HG02678 (cell line): Measurements from ENCODE around the gene LRRC2.
"Not testable (repeated sequence)": the region's sequence is repeated elsewhere in the genome, so short reads cannot be mapped to it uniquely, and the experiment has no call there.

Experiments used
- ATAC-seq: cut with Tn5 transposase; IDR thresholded peaks from one replicate; pipeline ENCODE4 v1.9.1; 2021; ENCODE audit warnings: mild to moderate bottlenecking, moderate library complexity; ENCODE audit not compliant: unreplicated experiment

Gene LRRC2

DNA sequence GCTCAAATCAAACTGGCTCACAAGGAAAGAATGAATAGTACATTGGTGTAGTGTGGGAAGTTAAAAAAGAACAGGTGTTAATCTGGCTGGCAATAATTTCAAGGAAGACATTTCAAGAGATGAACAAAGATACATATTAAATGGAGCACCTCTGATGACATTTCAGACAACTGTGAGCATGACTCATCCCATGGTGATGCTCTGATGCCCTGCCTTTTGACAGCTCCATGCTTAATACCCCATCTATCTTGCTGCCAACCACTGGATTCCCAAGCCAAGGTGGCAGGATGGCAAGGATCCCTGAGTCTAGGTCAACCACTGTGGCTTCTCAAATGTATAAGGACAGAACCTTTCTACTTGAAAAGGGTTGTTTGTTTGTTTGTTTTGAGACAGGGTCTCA lies 29.3 kb downstream of the LRRC2 start:
- no peak for ATAC-seq

DNA sequence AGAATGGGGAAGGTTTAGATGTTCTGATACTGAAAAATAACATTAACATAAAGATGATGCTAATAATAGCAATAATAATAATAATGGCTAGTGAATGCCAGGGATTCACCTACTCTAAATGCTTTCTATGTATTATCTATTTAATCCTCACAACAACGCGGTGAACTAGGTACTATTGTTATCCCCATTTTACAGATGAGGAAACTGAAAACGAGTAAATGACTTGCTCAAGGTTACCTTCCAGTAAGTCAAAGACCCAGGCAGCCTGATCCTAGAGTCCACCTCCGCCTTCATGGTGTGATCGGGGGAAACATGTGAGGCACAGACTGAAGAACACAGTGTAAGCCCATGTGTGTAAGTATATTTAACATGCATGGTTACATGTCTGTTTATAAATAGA lies 30.4 kb downstream of the LRRC2 start:
- no peak for ATAC-seq

DNA sequence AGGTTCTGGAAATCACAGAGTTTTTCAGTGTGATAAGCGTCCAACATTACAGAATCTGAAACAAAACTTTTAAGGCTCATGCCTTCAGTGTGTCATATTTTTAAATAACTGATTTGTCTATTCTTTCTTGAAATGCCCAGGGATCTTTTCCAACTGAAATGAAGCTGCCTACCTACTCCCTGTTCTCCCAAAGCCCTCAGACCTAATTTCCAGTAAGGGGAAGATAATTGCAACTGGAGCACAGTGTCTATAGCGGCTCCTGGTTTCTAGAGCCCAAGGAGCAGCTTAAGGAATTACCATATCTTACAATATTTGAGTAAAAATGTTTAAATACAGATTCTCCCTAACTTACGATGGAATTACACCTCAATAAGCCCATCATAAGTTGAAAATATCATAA lies 33.0 kb downstream of the LRRC2 start:
- ATAC-seq, result no peak

DNA sequence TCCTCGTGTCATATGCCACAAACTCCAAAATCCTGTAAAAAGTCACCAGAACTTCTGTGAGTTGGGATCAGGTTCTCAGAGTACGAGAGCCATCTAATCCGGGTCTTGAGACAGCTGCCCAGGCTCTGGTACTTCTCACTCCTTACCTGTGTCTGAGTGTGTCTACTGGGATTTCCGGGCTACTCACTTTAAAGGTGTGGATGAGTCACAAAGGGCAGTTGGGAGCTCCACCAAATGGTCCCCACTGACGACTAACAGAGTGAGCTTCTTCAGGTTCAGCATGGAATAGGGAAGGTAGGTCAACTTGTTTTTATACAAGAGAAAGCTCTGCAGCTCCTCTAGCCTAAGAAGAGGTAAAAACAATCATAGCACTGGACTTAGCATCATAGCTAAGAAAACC lies 38.9 kb downstream of the LRRC2 start:
- no peak for ATAC-seq

DNA sequence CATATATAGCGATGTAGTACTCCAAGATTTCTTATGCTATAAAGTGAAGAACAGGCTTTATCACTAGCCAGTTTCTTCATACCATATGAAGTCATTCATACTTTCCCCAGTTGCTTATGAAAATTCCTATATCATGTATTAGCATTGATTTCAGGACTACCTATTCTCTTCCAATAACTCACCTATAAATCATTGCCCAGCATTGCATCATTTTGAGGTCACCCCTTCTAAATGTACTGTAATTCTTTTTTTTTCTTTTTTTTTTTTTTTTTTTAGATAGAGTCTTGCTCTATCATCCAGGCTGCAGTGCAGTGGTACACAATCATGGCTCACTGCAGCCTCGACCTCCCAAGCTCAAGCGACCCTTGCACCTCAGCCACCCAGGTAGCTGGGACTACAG lies 41.3 kb downstream of the LRRC2 start:
- ATAC-seq, result no peak

DNA sequence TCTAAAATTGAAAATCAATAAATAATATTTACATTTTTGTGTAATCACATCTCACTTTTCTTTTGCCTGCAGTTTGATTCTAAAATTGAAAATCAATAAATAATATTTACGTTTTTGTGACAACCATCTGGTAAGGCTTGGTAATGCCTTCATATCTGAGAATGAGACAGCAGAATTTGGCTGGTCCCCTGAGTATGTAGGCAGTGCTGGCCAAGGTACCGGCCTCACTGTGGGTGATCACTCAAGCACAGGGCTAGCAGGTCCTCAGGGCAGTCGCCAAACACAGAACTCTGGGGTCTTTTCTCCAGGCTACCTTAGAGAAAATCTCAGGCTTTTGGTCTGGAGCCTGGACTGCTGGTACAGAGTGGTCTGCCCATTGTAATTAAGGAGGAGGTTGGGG lies 42.1 kb downstream of the LRRC2 start:
- ATAC-seq, result no peak

DNA sequence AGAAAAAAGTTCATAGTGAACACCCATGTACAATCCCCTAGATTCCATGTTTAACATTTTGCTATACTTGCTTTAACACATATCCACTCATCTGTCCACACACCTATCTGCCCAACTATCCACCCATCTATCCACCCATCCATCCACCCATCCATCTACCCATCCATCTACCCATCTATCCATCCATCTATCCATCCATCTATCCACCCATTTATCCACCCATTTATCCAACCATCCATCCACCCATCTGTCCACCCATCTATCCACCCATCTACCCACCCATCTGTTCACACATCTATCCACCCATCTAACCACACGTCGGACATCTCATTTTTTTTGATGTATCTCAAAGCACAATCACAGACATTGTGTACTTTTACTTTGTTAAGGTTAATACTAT lies 42.5 kb downstream of the LRRC2 start:
- ATAC-seq, result no peak

DNA sequence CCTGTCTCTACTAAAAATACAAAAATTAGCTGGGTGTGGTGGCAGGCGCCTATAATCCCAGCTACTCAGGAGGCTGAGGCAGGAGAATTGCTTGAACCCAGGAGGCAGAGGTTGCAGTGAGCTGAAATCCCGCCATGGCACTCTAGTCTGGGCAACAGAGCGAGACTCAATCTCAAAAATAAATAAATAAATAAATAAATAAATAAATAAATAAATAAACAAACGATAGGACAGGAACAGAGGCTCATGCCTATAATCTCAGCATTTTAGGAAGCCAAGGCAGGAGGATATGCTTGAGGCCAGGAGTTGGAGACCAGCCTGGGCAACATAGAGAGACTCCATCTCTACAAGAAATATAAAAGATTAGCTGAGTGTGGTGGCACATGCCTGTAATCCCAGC lies 43.9 kb downstream of the LRRC2 start:
- ATAC-seq, result not testable (repeated sequence)

DNA sequence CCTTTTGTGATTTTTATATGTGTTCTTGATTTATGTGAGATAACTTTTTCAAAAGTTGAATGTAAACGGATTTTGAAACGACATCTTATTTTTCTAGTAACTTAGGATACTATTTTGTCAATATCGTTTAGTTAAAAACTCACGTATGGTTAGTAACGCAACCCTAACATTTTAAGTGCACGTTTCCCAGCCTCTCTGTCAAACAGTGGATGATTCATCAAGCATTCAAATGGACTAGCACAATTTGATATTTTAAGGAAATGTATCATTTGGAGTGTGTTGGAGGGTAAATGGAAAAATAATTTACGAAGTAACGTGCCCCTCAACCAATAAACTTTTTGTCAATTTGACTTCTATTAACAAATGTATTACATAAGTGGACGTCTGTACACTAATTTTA lies 45.0 kb downstream of the LRRC2 start:
- no peak for ATAC-seq

DNA sequence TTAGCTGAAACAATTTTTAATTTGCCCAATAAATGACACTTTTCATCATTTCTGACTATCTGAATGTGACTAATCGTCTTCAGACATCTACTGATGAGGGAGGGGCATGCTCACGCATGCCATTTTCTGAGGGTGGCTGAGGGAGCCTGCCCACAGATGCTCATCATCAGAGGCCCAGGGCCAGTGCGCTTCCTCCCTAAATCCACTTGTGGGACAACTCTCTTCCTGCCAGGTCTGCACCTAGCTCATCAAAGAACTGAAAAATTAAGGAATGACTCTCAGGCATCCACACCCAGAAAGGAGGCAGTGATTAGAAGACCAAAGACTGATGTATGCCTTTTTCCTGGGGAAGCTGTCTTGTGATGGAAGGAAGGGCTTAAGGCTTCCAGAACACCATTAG lies 45.6 kb downstream of the LRRC2 start:
- ATAC-seq, result no peak

DNA sequence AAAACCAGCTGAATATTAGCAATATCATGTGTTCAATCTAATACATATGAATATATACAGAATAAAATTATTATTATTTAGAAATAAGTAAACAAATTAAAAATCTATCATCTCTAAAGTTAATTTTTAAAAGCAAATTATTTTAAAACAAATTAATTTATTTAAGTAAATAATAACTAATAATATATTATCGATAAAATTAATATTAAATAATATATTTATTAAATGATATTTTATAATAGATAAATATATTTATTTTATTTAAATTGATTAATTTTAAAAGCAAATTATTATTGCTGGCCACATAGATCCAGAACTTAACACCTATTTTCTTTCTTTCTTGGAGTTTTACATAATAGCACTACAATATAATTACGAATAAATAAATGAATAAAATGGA lies 46.1 kb downstream of the LRRC2 start:
- no peak for ATAC-seq

DNA sequence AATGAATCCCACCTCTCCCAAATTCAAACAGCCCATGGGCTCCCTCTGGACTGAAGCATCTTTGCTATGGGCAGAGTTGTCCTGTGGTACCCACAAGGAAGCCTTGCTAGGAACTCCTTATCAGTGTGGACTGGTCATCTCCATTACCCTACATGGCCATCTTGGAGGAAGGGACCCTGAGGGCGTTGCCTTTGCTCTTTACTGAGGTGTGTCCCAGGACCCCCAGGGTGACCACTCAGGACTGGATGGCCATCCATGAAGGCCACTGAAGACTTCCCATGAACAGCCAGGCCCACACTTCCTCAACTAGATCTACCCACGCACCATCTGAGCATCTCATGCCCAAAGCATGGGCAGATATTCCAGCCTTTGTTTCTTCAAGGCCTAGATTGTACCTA lies 48.3 kb downstream of the LRRC2 start:
- no peak for ATAC-seq

DNA sequence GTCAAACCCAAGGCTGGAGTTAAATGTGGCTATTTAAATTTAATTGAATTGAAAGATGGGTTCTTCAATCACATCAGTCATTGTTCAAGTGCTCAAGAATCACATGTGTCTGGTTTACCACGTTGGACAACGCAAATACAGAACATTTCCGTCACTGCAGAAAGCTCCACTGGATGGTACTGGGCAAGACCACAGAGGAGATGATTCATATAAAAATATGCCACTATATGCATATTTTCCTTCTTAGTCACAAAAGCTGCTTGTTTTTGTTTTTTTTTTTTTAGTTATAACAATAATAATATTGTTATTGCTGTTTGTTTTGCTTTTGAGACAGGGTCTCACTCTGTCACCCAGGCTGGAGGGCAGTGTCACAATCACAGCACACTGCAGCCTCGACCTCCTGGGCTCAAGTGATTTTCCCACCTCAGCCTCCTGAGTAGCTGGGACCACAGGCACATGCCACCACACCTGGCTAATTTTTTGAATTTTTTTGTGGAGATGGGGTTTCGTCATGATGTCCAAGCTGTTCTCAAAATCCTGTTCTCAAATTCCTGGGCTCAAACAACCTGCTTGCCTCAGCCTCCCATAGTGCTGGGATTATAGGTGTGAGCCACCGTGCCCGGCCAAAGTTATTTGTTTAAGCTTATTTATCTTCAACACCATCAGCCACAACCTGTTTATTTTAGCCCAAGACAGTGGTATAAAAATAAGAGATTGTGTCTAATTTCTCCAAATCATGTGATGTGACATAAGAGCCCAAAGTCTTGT lies 48.9 kb downstream of the LRRC2 start:
- no peak for ATAC-seq

DNA sequence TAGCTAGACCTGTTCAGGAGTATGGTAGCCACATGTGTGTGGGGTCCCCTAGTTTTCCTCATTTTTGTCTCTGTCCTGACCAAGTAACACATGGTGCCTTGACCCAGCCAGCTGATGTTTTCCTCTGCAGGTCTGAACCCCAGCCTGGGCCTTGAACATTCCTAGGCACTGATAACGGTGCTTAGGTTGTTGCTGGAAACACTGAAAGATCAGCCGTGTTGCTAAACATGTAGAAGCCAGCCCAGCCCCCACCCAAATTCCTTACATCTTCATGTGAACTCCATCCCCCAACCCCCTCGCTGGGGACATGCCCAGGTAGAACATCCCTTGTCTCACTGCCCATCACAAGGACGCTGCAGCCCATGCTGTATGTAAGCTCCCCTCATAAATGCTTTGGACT lies 49.6 kb downstream of the LRRC2 start:
- ATAC-seq, result no peak

DNA sequence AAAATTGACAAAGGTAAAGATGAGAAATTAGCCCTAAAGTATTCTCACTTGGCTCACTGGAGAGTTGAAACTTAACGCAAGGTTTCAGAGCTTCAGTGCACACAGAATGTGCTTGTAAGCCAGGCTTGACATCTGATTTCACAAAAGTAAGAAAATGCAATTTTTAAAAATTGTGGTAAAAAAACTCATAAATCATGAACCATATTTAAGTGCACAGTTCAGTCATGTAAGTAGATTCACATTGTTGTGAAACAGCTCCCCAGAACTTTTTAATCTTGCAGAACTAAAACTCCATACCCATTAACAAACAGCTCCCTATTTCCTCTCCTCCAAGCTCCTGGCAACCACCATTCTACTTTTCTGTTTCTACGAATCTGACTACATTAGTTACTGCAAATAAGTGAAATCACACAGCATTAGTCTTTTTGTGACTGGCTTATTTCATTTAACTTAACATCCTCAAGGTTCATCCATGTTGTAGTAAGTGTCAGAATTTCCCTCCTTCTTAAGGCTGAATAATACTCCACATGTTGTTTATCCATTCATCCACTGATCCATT lies 53.8 kb downstream of the LRRC2 start:
- ATAC-seq, result no peak

DNA sequence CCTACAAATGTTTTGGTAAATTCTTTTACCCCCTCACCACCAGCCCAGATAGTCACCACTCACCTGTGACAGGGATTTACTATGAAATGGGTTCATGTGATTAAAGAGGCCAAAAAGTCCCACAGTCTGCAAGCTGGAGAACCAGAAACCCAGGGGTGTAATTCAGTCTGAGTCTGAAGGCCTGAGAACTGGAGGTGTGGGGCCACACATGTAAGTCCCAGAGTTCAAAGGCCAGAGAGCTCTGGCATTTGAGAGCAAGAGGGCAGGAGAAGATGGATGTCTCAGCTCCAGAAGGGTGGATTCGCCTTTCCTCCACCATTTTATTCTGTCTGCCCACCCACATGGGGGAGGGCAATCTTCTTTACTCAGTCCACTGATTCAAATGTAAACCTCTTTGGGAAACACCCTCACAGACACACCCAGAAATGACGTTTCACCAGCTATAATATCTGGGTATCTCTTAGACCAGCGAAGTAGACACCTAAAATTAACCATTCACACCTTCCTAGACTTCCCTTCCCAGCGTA lies 56.4 kb downstream of the LRRC2 start:
- no peak for ATAC-seq

DNA sequence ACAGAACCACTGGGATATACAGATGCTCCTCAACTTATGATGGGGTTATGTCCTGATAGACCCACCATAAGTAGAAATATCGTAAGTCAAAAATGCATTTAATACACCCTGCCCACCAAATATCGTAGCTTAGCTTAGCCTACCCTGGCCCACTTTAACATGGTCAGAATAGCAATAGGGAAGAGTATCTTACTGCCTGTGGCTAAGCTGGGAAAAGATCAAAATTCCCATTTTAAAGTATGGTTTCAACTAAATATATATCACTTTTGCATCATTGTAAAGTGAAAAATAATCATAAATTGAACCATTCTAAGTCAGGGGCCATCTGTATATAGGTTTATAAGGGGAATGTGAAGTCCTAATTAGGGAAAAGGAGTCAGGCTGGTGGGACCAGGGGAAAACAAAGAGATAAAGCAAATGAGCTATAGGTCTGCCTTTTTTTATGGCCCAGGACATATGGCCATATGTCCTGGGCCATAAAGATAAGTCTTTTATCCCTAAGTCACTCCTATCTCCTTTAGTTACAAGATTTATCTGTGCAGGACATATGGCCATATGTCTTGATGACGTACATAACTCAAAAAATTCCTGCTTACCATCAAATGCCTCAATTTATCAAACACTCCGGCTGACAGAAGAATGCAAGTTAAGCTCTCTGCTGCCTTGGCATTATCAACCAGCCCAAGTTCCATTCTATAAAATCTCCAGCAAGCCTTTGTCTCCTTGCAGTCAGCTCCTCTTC lies 57.1 kb downstream of the LRRC2 start:
- no peak for ATAC-seq

DNA sequence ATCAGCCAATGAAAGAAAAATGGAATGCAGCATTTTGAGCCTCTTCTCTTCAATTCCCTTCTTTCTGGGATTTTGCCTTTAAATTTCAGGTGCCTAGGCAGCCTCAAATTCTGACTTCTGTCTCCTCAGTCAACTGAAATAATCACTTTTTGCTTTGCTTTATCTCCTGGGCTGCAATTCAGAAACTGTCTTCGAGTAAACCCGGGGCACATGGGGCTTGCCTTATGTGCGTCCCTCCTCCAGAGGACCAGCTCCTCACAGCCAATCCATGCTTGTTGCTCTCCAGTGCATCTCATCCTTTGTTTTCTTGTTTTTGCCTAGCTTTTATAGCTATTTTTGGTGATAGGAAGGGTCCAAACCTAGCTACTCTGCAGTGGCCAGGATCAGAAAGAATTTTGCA lies 59.6 kb downstream of the LRRC2 start:
- ATAC-seq, result no peak

DNA sequence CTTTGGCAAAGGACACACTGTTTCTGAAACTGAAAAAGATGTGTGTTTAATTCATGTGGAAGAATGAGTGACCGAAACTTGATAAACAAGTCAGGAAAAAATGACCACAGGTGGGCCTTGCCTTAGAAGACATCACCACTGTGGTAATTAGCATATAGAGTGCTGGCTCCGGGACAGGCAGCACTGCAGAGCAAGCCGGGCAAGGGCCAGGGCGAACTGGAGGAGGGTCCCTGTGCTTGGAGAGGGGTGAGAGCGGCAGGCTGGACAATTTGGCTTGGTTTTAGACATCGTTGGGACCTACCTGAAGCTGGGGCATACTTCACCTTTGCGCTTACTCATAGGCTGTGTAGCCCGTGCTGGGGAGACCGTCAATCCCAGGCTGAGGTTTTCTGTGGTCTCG lies 60.1 kb downstream of the LRRC2 start:
- no peak for ATAC-seq

DNA sequence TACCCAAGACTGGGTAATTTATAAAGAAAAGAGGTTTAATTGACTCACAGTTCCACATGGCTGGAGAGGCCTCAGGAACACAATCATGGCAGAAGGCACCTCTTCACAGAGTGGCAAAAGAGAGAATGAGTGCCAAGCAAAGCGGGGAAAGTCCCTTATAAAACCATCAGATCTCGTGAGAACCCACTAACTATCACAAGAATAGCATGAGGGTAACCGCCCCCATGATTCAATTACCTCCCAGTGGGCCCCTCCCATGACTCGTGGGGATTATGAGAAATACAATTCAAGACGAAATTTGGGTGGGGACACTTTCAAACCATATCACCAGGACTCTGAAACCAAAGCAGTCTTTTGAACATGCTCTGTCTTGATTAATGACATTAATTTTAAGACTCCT lies 61.3 kb downstream of the LRRC2 start:
- no peak for ATAC-seq

DNA sequence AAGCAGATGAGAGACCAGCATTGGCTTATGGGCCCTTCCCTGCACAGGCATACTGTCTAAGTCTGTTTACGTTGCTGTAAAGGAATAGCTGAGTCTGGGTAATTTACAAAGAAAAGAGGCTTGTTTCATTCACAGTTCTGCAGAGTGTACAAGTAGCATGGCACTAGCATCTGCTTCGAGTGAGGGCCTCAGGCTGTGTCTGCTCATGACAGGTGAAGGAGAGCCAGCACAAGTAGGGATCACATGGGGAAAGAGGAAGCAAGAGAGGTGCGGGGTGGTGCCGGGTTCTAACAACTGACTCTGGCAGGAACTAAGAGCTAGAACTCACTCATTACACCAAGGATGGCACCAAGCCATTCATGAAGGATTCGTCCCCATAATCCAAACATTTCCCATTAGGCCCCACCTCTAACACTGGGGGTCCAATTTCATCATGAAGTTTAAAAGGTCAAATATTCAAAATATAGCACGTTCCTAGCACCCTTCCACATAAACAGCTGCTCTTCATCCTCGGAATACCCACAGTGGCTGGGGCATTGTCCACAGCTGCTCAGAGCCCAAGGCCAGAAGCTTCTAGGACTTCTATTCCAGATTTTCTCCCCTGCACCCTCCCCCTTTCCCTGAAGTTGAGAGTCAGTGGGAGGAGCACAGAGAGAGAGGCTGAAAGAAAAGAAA lies 62.8 kb downstream of the LRRC2 start:
- no peak for ATAC-seq

DNA sequence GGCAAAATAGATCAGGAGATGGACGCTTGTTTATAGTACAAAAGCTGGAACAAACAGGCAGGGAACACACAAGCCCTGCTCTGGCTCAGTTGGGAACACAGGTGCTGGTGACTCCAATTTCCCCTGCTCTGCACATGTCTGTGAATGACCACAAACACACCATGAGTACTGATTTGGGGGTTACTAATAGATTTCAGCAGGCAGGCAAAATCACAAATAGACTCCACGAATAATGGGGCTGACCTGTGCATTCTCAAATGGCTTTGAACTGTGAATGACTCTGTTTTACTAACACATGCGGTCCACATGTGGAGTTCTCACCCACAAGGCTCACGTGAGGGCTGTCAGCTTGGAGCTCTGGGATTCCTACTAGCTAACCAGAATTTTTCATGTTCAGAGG lies 64.4 kb downstream of the LRRC2 start:
- ATAC-seq, result no peak
